OCI-LY1 (cell line): ENCODE data around the gene ZNF362.
"Not testable (repeated sequence)": the region's sequence is repeated elsewhere in the genome, so short reads cannot be mapped to it uniquely, and the experiment has no call there.

Experiments used
- H2AFZ ChIP-seq: fragments of 200-600 bp; sonication (generic), shearing (Covaris generic); 2 replicates; pipeline ENCODE4 v1.6.0; 2014; ENCODE audit warnings: antibody characterized with exemption, mild to moderate bottlenecking, low read length
- H3F3A ChIP-seq: fragments of 200-600 bp; sonication (generic), shearing (Covaris generic); 2 replicates; pipeline ENCODE4 v1.6.0; 2014; ENCODE audit warnings: mild to moderate bottlenecking, antibody characterized with exemption, low read length, moderate library complexity; ENCODE audit not compliant: insufficient read depth
- H3K27ac ChIP-seq: fragments of 200-600 bp; sonication (generic); 2 replicates; pipeline ENCODE4 v1.5.1; 2014; ENCODE audit warnings: low read length, mixed run types, mild to moderate bottlenecking, low read depth; ENCODE audit not compliant: poor library complexity, severe bottlenecking
- H3K27me3 ChIP-seq: fragments of 200-600 bp; sonication (generic); 2 replicates; pipeline ENCODE4 v1.6.0; 2014; ENCODE audit warnings: antibody characterized with exemption, mild to moderate bottlenecking, low read length, moderate library complexity; ENCODE audit not compliant: insufficient read depth
- H3K36me3 ChIP-seq: fragments of 200-600 bp; sonication (generic); 2 replicates; pipeline ENCODE4 v1.6.1; 2014; ENCODE audit warnings: mild to moderate bottlenecking, antibody characterized with exemption, low read length, moderate library complexity, mixed read lengths; ENCODE audit not compliant: insufficient read depth
- H3K4me1 ChIP-seq: fragments of 200-600 bp; sonication (generic); 2 replicates; pipeline ENCODE4 v1.5.1; 2014; ENCODE audit warnings: mild to moderate bottlenecking, low read length, moderate library complexity; ENCODE audit not compliant: insufficient read depth, severe bottlenecking
- H3K4me2 ChIP-seq: fragments of 200-600 bp; sonication (generic), shearing (Covaris generic); 2 replicates; pipeline ENCODE4 v1.6.1; 2014; ENCODE audit warnings: low read length
- H3K4me3 ChIP-seq: fragments of 200-600 bp; sonication (generic); 2 replicates; pipeline ENCODE4 v1.5.1; 2014; ENCODE audit warnings: low read length, low read depth, mild to moderate bottlenecking, mixed read lengths; ENCODE audit not compliant: poor library complexity, severe bottlenecking
- H3K79me2 ChIP-seq: fragments of 200-600 bp; shearing (Covaris generic); 2 replicates; pipeline ENCODE4 v1.6.1; 2016; ENCODE audit warnings: mixed run types, low read length, mixed read lengths; ENCODE audit not compliant: insufficient read depth
- H3K9ac ChIP-seq: fragments of 200-600 bp; sonication (generic), shearing (Covaris generic); 2 replicates; pipeline ENCODE4 v1.6.1; 2014; ENCODE audit warnings: mild to moderate bottlenecking, low read length, mixed read lengths
- H3K9me2 ChIP-seq: fragments of 200-600 bp; sonication (generic), shearing (Covaris generic); 2 replicates; pipeline ENCODE4 v1.6.1; 2014; ENCODE audit warnings: low read depth, mild to moderate bottlenecking, low read length, mixed read lengths
- H3K9me3 ChIP-seq: fragments of 200-600 bp; shearing (Covaris generic); 2 replicates; pipeline ENCODE4 v1.6.1; 2014; ENCODE audit warnings: low read length, mixed read lengths
- H4K20me1 ChIP-seq: fragments of 200-600 bp; sonication (generic), shearing (Covaris generic); 2 replicates; pipeline ENCODE4 v1.6.0; 2016; ENCODE audit warnings: mild to moderate bottlenecking, low read length; ENCODE audit not compliant: insufficient read depth
- EZH2 ChIP-seq: fragments of 200-600 bp; sonication (generic), shearing (Covaris generic); IDR thresholded peaks from 2 replicates; pipeline ENCODE4 v1.8.0; 2017; ENCODE audit warnings: borderline replicate concordance, mixed run types, mild to moderate bottlenecking, antibody characterized with exemption, low read length, moderate library complexity, mixed read lengths
- TF ChIP-seq, protein P1 (sequence below): fragments of 200-600 bp; sonication (generic), shearing (Covaris generic); IDR thresholded peaks from 2 replicates; pipeline ENCODE4 v1.5.1; 2017; ENCODE audit warnings: mild to moderate bottlenecking, antibody characterized with exemption, low read length, moderate library complexity, mixed read lengths

The ZNF362 gene

DNA sequence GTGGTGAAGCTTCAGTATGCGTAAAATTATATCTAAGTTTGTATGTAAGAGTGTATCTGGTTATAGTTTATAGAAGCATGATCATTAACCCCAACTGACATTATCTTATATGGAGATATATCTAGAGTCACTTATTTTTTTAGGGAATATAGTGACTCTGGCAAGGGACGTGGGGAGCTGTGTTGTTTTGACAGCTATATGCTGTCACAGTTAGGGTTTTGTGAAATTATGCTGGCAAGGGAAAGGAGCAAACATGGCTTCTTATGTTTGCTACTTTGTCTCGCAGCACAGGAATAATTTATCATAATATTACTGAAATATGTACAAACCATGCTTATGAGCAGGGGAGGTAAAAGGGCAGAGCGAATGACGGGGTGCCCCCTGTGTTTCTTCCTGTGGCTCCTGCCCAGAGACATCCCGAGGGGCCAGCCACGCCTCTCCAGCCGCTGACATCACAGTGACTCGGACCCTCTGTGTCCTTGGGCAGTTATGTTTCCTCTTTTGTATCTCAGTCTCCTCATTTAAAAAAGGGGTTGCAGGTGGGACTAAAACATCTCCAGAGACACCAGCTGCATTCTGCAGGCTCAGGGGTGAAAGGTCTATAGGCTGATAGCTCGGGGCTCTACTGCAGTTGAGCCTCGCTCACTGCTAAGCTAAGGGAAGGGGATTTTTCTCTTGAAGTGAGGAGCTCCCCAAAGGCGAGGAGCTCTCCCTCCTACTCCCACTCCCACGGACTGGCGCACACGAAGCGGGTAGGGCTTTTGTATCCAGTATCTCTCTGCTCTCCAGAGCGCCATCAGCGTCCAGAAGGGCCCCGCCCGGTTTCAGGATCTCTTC lies 49.7 kb downstream of the ZNF362 start:
- Histone ChIP-seq H3K79me2 (no peaks in the 10 kb centered on the region), H4K20me1 (no peaks in the 10 kb centered on the region)

DNA sequence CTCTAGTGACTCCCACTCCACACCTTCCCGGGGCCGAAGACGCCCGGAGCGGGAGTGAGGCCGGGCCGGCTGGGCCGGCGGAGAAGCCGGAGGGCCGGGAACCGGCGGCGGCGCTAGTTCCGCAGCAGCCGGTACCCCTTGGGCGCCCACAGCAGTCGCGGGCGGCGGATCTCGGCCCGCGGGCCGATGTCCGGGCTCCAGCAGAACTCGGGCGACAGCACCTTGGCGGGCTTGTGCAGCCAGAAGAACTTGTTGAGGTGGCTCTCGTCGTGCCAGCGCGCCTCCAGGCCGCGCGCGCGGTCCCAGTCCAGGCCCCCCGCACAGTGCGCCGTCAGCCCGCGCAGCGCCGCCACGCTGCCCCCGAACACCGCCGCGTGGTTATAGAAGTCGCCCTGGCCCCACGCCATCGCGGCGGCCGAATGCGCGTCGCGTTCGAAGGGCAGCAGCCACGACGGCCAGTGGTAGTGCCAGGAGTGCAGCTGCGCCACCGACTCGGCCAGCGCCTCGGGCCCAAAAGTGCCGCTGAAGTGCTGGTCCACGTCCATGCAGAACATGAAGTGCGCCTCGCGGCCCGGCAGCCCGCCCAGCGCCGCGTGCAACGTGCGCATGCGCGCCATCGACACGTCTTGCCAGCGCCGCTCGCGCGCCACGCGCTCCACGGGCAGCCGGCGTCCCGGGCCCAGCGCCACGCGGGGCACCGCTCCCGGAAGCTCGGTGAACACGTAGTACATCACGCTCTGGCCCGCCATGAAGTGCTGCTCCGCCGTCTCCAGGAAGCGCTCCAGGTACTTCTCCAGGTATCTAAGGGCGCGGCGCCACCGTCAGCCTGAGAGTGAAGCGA lies 50.6 kb downstream of the ZNF362 start:
- TF ChIP-seq, protein P1, sequence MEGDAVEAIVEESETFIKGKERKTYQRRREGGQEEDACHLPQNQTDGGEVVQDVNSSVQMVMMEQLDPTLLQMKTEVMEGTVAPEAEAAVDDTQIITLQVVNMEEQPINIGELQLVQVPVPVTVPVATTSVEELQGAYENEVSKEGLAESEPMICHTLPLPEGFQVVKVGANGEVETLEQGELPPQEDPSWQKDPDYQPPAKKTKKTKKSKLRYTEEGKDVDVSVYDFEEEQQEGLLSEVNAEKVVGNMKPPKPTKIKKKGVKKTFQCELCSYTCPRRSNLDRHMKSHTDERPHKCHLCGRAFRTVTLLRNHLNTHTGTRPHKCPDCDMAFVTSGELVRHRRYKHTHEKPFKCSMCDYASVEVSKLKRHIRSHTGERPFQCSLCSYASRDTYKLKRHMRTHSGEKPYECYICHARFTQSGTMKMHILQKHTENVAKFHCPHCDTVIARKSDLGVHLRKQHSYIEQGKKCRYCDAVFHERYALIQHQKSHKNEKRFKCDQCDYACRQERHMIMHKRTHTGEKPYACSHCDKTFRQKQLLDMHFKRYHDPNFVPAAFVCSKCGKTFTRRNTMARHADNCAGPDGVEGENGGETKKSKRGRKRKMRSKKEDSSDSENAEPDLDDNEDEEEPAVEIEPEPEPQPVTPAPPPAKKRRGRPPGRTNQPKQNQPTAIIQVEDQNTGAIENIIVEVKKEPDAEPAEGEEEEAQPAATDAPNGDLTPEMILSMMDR, result no peak
- no peak for TF ChIP-seq EZH2
- no peaks in the 10 kb centered on the region for H3K36me3 ChIP-seq
- no peaks in the 10 kb centered on the region for H3F3A ChIP-seq
- H3K9me2 ChIP-seq, result no peaks in the 10 kb centered on the region
- H3K4me1 ChIP-seq, result no peaks in the 10 kb centered on the region
- no peaks in the 10 kb centered on the region for H3K9me3 ChIP-seq
- no peaks in the 10 kb centered on the region for H4K20me1 ChIP-seq
- no peaks in the 10 kb centered on the region; the same call in 1 of the 2 replicates for H3K27me3 ChIP-seq
- no peak overlapping the region for H3K27ac ChIP-seq
- no peak overlapping the region for H3K4me3 ChIP-seq
- no peak overlapping the region for H3K9ac ChIP-seq
- no peak overlapping the region for H2AFZ ChIP-seq
- no peak overlapping the region for H3K4me2 ChIP-seq
- H3K79me2 ChIP-seq, result no peaks in the 10 kb centered on the region

More for the DNA sequence above, 49.7 kb downstream of the ZNF362 start:
- H2AFZ ChIP-seq, result no peak overlapping the region
- no peaks in the 10 kb centered on the region; the same call in 1 of the 2 replicates for H3K27me3 ChIP-seq
- no peak overlapping the region for H3K9ac ChIP-seq
- no peaks in the 10 kb centered on the region for H3F3A ChIP-seq
- no peaks in the 10 kb centered on the region for H3K36me3 ChIP-seq
- no peak overlapping the region for H3K4me3 ChIP-seq
- H3K4me2 ChIP-seq, result no peak overlapping the region
- H3K27ac ChIP-seq, result no peak overlapping the region
- no peaks in the 10 kb centered on the region for H3K4me1 ChIP-seq
- no peaks in the 10 kb centered on the region for H3K9me3 ChIP-seq
- H3K9me2 ChIP-seq, result no peaks in the 10 kb centered on the region
- no peak for TF ChIP-seq EZH2
- TF ChIP-seq, protein P1, result no peak

DNA sequence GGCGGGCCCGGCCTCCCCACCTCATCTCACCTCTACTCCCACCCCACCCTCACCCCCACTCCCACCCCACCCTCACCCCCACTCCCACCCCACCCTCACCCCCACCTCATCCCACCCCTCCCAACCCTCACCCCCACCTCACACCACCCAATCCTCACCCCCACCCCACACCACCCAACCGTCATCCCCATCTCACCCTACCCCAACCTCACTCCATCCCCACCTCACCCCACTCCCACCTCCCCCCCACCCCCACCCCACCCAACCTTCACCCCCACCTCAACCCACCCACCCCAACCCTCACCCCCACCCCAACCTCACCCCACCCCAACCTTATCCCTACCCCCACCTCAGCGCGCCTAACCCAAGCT lies 51.2 kb downstream of the ZNF362 start:
- Histone ChIP-seq H3K79me2 (no peaks in the 10 kb centered on the region), H3K4me2 (no peak overlapping the region), H3K4me1 (no peaks in the 10 kb centered on the region), H3K27ac (no peak overlapping the region), H3K9me3 (no peaks in the 10 kb centered on the region), H3K36me3 (no peaks in the 10 kb centered on the region), H3K9ac (no peak overlapping the region), H2AFZ (no peak overlapping the region), H4K20me1 (no peaks in the 10 kb centered on the region), H3F3A (no peaks in the 10 kb centered on the region), H3K9me2 (no peaks in the 10 kb centered on the region), H3K4me3 (no peak overlapping the region), H3K27me3 (no peaks in the 10 kb centered on the region; the same call in 1 of the 2 replicates)
- no peak for TF ChIP-seq EZH2
- TF ChIP-seq, protein P1, result no peak

DNA sequence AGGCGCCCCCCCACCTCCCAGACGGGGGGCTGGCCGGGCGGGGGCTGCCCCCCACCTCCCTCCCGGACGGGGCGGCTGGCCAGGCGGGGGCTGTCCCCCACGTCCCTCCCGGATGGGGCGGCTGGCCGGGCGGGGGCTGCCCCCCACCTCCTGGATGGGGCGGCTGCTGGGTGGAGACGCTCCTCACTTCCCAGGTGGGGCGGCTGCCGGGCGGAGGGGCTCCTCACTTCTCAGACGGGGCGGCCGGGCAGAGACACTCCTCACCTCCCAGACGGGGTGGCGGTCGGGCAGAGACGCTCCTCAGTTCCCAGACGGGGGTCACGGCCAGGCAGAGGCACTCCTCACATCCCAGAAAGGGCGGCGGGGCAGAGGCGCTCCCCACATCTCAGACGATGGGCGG lies 53.1 kb downstream of the ZNF362 start:
- H4K20me1 ChIP-seq, H3K4me3 ChIP-seq, H3K9me3 ChIP-seq, H3K4me1 ChIP-seq, H2AFZ ChIP-seq, H3K79me2 ChIP-seq, H3F3A ChIP-seq, H3K9me2 ChIP-seq, H3K9ac ChIP-seq, H3K4me2 ChIP-seq, H3K27ac ChIP-seq, H3K27me3 ChIP-seq, H3K36me3 ChIP-seq: not testable (repeated sequence)
